Heart left ventricle (tissue), 16 donors: ENCODE results near the gene TMEM253. TPM values are rescaled to one million over a fixed set of nuclear protein-coding genes. Genes with fewer than 3 reads are reported as not detected.
A peak's percentile ranks its signal among the peaks of the same experiment; 100 is the strongest.

Experiments used
- ATAC-seq, 4 donors: fragments of 200-7000 bp; cut with Tn5 transposase; one replicate each; pipeline ENCODE4 v1.9.1; 2020 to 2022; ENCODE audit warnings: moderate library complexity in 4 of 4, mild to moderate bottlenecking in 3 of 4, moderate number of reproducible peaks in 1 of 4
- DNase-seq, 5 donors: peaks; one replicate each; pipeline ENCODE4 v3.0.0-alpha.2; 2020
- H3K27ac ChIP-seq, 12 donors: fragments of 200-600 bp; sonication (generic) in 4 of 12; one replicate each; pipeline versions ENCODE4 v1.5.0 to v1.8.0; 2016 to 2022; ENCODE audit warnings: mild to moderate bottlenecking in 2 of 12
- H3K27me3 ChIP-seq, 9 donors: fragments of 200-600 bp; sonication (generic) in 2 of 9; one replicate each; pipeline versions ENCODE4 v1.5.1 to v1.8.0; 2016 to 2022; ENCODE audit warnings: mild to moderate bottlenecking in 3 of 9
- H3K36me3 ChIP-seq, 9 donors: fragments of 200-600 bp; sonication (generic) in 2 of 9; one replicate each; pipeline versions ENCODE4 v1.5.0 to v1.8.0; 2018 to 2022; ENCODE audit warnings: mild to moderate bottlenecking in 2 of 9
- H3K4me1 ChIP-seq, 12 donors: fragments of 200-600 bp; sonication (generic) in 4 of 12; one replicate each; pipeline versions ENCODE4 v1.5.0 to v1.8.0; 2016 to 2022; ENCODE audit warnings: mild to moderate bottlenecking in 3 of 12
- H3K4me3 ChIP-seq, 12 donors: fragments of 200-600 bp; sonication (generic) in 4 of 12; one replicate each; pipeline versions ENCODE4 v1.5.0 to v1.8.0; 2017 to 2022; ENCODE audit warnings: mild to moderate bottlenecking in 9 of 12, moderate library complexity in 4 of 12
- H3K9me3 ChIP-seq, 12 donors: fragments of 200-600 bp; sonication (generic) in 4 of 12; one replicate each; pipeline versions ENCODE4 v1.5.0 to v1.8.0; 2016 to 2022; ENCODE audit warnings: mild to moderate bottlenecking in 1 of 12
- CTCF ChIP-seq, 12 donors: fragments of 200-600 bp; sonication (generic) in 4 of 12; IDR thresholded peaks; one replicate each; pipeline versions ENCODE4 v1.5.0 to v1.8.0; 2018 to 2022; ENCODE audit warnings: antibody characterized with exemption in 12 of 12, mild to moderate bottlenecking in 5 of 12
- POLR2A ChIP-seq, 2 donors: fragments of 450-650 bp; IDR thresholded peaks; one replicate each; pipeline ENCODE4 v1.6.1; 2017; ENCODE audit warnings: antibody characterized with exemption in 2 of 2, mild to moderate bottlenecking in 2 of 2, moderate library complexity in 2 of 2
- WGBS, 4 donors: extraction: QIAGEN DNeasy Blood & Tissue Kit in 2 of 4; methylation state at CpG; one replicate each; pipeline versions ENCODE4 v1.1.5 to v1.1.7; 2013 to 2018; 5-methylcytosine and 5-hydroxymethylcytosine counted together
- intact Hi-C, 10 donors: fragments of 100-400 bp; cut with DNase I; formaldehyde crosslinking; loops; one replicate each; pipeline versions ENCODE4 v1.11.1 to v1.14.2; 2022
- polyA plus RNA-seq, 2 donors: library from polyadenylated mRNA; stranded (reverse); fragments of 200-250 nt; gene quantifications; one replicate each; pipeline ENCODE4 v1.2.3, GENCODE V29; 2013
- total RNA-seq, 9 donors: library from RNA; depleted of rRNA in 2 of 9; stranded (reverse); fragments of >200 nt in 2 of 9; fragmentation: NEBNext Ultra II Directional in 3 of 9; extraction: Animal tissue kit (Norgen Biotek cat#: 25700) in 3 of 9; gene quantifications; one replicate each; pipeline versions ENCODE4 v1.1.0 to v1.2.4, GENCODE V29; 2016 to 2023
- donor health status: ischemic (EF 13 %, LVEDD 7.1; RV severe dilation, severe dysfunction).
- donor health status: healthy with polysubstance abuse.
- donor health status: DM: no; HTN: yes; CAD: no.
- donor health status: DM: no; HTN: no; CAD: no.
- donor health status: ischemic (EF 25% LVEDD 6.9; RV normal size, moderate dysfunction).
- donor health status: ischemic (EF 25% LVEDD 5.7; RV mildly dilated, moderate dysfunction).
- donor health status: healthy.
- donor health status: DM: yes; HTN: yes; CAD: no.
- donor health status: ischemic (EF 35%, LVEDD 5.7; RV mildly dilated, moderate dysfunction).
- donor health status: nonischemic (EF 11% LVEDD 7.7; RV severe dilation, severe dysfunction).
- donor health status: DM: yes; HTN: yes; CAD: no.
- donor health status: PGD.
- donor health status: ischemic (EF 29% LVEDD 5.4; RV normal size, mild dysfunction).
- donor health status: nonischemic (EF 23%, LVEDD 6.1; RV moderate dilation, normal function).

The TMEM253 gene
- total and polyA plus RNA-seq, 11 donors: 0.19 to 0.79 (median 0.36) TPM; not detected in 3

- Histone ChIP-seq H3K4me1 (peaks cover 0 to 10% (median 2%) of the 10 kb centered on the region in 12 donors), H3K9me3 (no peaks in the 10 kb centered on the region), H3K27ac (no peak overlapping the region), H3K27me3 (no peaks in the 10 kb centered on the region), H3K4me3 (no peak overlapping the region), H3K36me3 (no peaks in the 10 kb centered on the region)
- intact Hi-C loops: no loop called here
- no peak for TF ChIP-seq POLR2A (IDR thresholded peaks at IDR 0.05)
- TF ChIP-seq CTCF (IDR thresholded peaks at IDR 0.05): no peak
- 87 to 96% (median 92%) methylated on average over 3 of the region's 3 CpGs for WGBS, 4 donors
- no peak for ATAC-seq
- no peak for DNase-seq
These were observed 39.6 kb upstream of the TMEM253 start for GRCh38 chr14:21061347-21061668.

- peak in 2 of 4 donors; percentile 40 to 67 for ATAC-seq
- peak overlapping the region in 1 of 12 donors; percentile 20 for H3K27ac ChIP-seq
- DNase-seq: no peak
- H3K36me3 ChIP-seq: no peaks in the 10 kb centered on the region
- no peak overlapping the region for H3K4me3 ChIP-seq
- H3K9me3 ChIP-seq: no peaks in the 10 kb centered on the region
- TF ChIP-seq POLR2A (IDR thresholded peaks at IDR 0.05): no peak
- TF ChIP-seq CTCF (IDR thresholded peaks at IDR 0.05): no peak
- no peaks in the 10 kb centered on the region for H3K27me3 ChIP-seq
- peaks cover 0 to 10% (median 4%) of the 10 kb centered on the region in 12 donors for H3K4me1 ChIP-seq
- intact Hi-C loops: no loop called here
- WGBS, 4 donors: 38 to 50% (median 44%) methylated on average over 3 of the region's 3 CpGs
These were observed 37.4 kb upstream of the TMEM253 start for GRCh38 chr14:21063479-21063878.

- H3K9me3 ChIP-seq: no peaks in the 10 kb centered on the region
- TF ChIP-seq CTCF (IDR thresholded peaks at IDR 0.05) (peak in 2 of 12 donors; percentile 8 to 9), POLR2A (IDR thresholded peaks at IDR 0.05) (no peak)
- ATAC-seq (no peak), DNase-seq (no peak)
- H3K36me3 ChIP-seq: no peaks in the 10 kb centered on the region
- H3K27ac ChIP-seq: no peak overlapping the region
- peaks cover 0 to 6% (median 0%) of the 10 kb centered on the region in 9 donors for H3K27me3 ChIP-seq
- intact Hi-C loops: loop anchor here in 3 of 10 donors (5.0 kb wide), 2 partner anchors 35 to 40 kb away; partner anchors contain the start of gene TMEM253 (in 1 of the 3)
- WGBS, 4 donors: 84 to 87% (median 85%) methylated on average over 7 of the region's 7 CpGs
- no peak overlapping the region for H3K4me3 ChIP-seq
- H3K4me1 ChIP-seq: peaks cover 0 to 31% (median 22%) of the 10 kb centered on the region in 12 donors
These were observed 33.9 kb upstream of the TMEM253 start for GRCh38 chr14:21066882-21067502.

- H3K9me3 ChIP-seq: no peaks in the 10 kb centered on the region
- DNase-seq (peak in 4 of 5 donors; percentile 57 to 69 (median 66)), ATAC-seq (peak; percentile 23 to 46 (median 32))
- peaks cover 0 to 12% (median 5%) of the 10 kb centered on the region in 9 donors for H3K36me3 ChIP-seq
- peak overlapping the region; percentile 14 to 99 (median 82) for H3K4me3 ChIP-seq
- peaks cover 0 to 40% (median 28%) of the 10 kb centered on the region in 12 donors for H3K4me1 ChIP-seq
- peak overlapping the region in 11 of 12 donors; percentile 87 to 99 (median 93) for H3K27ac ChIP-seq
- TF ChIP-seq CTCF (IDR thresholded peaks at IDR 0.05) (peak; percentile 57 to 79 (median 67)), POLR2A (IDR thresholded peaks at IDR 0.05) (no peak)
- intact Hi-C loops: loop anchor here in 9 of 10 donors (1.0 to 5.0 kb wide), 8 partner anchors 22 to 39 kb away; partner anchors contain the start of gene TMEM253 (in 1 of the 9)
- H3K27me3 ChIP-seq: peaks cover 0 to 6% (median 0%) of the 10 kb centered on the region in 9 donors
- WGBS, 4 donors: 2 to 4% (median 3%) methylated on average over 43 to 45 of the region's 45 CpGs
These were observed 32.1 kb upstream of the TMEM253 start for GRCh38 chr14:21068521-21069387.
